ENCODE data around the gene GPR155.

GRCh38 chr2:174436351-174436750 lies 50.5 kb downstream of the GPR155 start:
- TF ChIP-seq CTCF (IDR thresholded peaks at IDR 0.05), result no peak
- no peak for TF ChIP-seq POLR2AphosphoS5 (IDR thresholded peaks at IDR 0.05)
- TF ChIP-seq EP300 (IDR thresholded peaks at IDR 0.05), result no peak
- no peak for TF ChIP-seq POLR2A (IDR thresholded peaks at IDR 0.05)

All from gastroesophageal sphincter (tissue), 3 donors.